DND-41 (cell line): ENCODE data around the gene CSRP2.

Experiments used
- EZH2 ChIP-seq: IDR thresholded peaks from 3 replicates; pipeline ENCODE4 v1.6.1; 2012; ENCODE audit warnings: borderline replicate concordance, low read depth, mild to moderate bottlenecking, moderate library complexity, low read length, inconsistent platforms; ENCODE audit not compliant: severe bottlenecking
- TF ChIP-seq, protein P1 (sequence below): IDR thresholded peaks from 2 replicates; pipeline ENCODE4 v1.5.1; 2012; ENCODE audit warnings: borderline replicate concordance, low read length, moderate library complexity, mild to moderate bottlenecking; ENCODE audit not compliant: poor library complexity, severe bottlenecking; ENCODE audit errors: extremely low read depth

DNA sequence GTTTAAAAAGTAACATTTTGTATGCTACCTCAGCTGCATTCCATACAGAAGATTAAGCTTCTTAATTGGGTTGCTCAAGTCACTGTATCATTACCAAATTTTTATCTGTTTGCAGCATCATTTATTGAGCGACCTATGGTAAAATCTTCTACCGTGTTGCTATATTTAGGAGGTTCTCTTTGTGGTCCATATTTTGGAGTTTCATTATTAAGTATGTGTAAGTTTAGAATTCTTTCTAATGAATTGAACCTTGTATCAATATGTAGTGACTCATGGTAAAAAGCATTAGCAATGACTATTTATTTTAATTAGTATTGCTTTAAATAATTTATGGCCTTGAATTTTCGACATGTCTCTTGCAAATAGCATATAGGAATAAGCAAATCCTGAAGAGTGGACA is 42.2 kb downstream of the CSRP2 start:
- TF ChIP-seq, protein P1, sequence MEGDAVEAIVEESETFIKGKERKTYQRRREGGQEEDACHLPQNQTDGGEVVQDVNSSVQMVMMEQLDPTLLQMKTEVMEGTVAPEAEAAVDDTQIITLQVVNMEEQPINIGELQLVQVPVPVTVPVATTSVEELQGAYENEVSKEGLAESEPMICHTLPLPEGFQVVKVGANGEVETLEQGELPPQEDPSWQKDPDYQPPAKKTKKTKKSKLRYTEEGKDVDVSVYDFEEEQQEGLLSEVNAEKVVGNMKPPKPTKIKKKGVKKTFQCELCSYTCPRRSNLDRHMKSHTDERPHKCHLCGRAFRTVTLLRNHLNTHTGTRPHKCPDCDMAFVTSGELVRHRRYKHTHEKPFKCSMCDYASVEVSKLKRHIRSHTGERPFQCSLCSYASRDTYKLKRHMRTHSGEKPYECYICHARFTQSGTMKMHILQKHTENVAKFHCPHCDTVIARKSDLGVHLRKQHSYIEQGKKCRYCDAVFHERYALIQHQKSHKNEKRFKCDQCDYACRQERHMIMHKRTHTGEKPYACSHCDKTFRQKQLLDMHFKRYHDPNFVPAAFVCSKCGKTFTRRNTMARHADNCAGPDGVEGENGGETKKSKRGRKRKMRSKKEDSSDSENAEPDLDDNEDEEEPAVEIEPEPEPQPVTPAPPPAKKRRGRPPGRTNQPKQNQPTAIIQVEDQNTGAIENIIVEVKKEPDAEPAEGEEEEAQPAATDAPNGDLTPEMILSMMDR: no peak
- TF ChIP-seq EZH2: no peak
